ENCODE data around the gene DKC1. TPM values are rescaled to one million over a fixed set of nuclear protein-coding genes. Genes with fewer than 3 reads are reported as not detected.
A peak's percentile ranks its signal among the peaks of the same experiment; 100 is the strongest.

Gene DKC1
- 27.9 TPM for total RNA-seq

- intact Hi-C loops (cut with DNase I) = no loop called here
- ATAC-seq = peak; percentile 99
- DNase-seq (ENCODE audit: low spot score) = peak; percentile 96
Observed at GRCh38 chrX:154762537-154763296, at the start of gene DKC1. TSS of gene DKC1 (plus strand) at chrX:154762864. CDS start at chrX:154762966, 102 bp downstream.

GRCh38 chrX:154714925-154715324 is 47.7 kb upstream of the DKC1 start:
- no peak for DNase-seq (ENCODE audit: low spot score)

GRCh38 chrX:154715825-154716224 is 46.8 kb upstream of the DKC1 start:
- intact Hi-C loops (cut with DNase I) = no loop called here
- no peak for ATAC-seq
- no peak for DNase-seq (ENCODE audit: low spot score)

More at GRCh38 chrX:154714925-154715324, 47.7 kb upstream of the DKC1 start:
- ATAC-seq = peak; percentile 80
- intact Hi-C loops (cut with DNase I) = no loop called here

GRCh38 chrX:154717824-154718223 is 44.8 kb upstream of the DKC1 start:
- intact Hi-C loops (cut with DNase I) = no loop called here
- ATAC-seq (peak; percentile 40), DNase-seq (ENCODE audit: low spot score) (no peak)

- intact Hi-C loops (cut with DNase I) = no loop called here
- ATAC-seq (peak; percentile 36), DNase-seq (ENCODE audit: low spot score) (no peak)
Observed at GRCh38 chrX:154718616-154719015, 44.0 kb upstream of the DKC1 start.

GRCh38 chrX:154719132-154719675 is 43.5 kb upstream of the DKC1 start:
- intact Hi-C loops (cut with DNase I) = no loop called here
- ATAC-seq = no peak
- DNase-seq (ENCODE audit: low spot score) = no peak

GRCh38 chrX:154720067-154720466 is 42.6 kb upstream of the DKC1 start:
- DNase-seq (ENCODE audit: low spot score) = no peak
- no peak for ATAC-seq
- intact Hi-C loops (cut with DNase I) = no loop called here

- DNase-seq (ENCODE audit: low spot score) = no peak
- intact Hi-C loops (cut with DNase I) = no loop called here
- ATAC-seq = no peak
Observed at GRCh38 chrX:154721155-154721554, 41.5 kb upstream of the DKC1 start.

GRCh38 chrX:154724993-154725756 is 37.5 kb upstream of the DKC1 start:
- no peak for ATAC-seq
- DNase-seq (ENCODE audit: low spot score) = no peak
- intact Hi-C loops (cut with DNase I) = no loop called here

- intact Hi-C loops (cut with DNase I) = no loop called here
- no peak for DNase-seq (ENCODE audit: low spot score)
- no peak for ATAC-seq
Observed at GRCh38 chrX:154727418-154727817, 35.2 kb upstream of the DKC1 start.

- DNase-seq (ENCODE audit: low spot score) (peak; percentile 69), ATAC-seq (peak; percentile 75)
- intact Hi-C loops (cut with DNase I) = no loop called here
Observed at GRCh38 chrX:154727871-154728270, 34.8 kb upstream of the DKC1 start.

- no peak for ATAC-seq
- DNase-seq (ENCODE audit: low spot score) = no peak
- intact Hi-C loops (cut with DNase I) = no loop called here
Observed at GRCh38 chrX:154728431-154729190, 34.1 kb upstream of the DKC1 start.

GRCh38 chrX:154729439-154729838 is 33.2 kb upstream of the DKC1 start:
- intact Hi-C loops (cut with DNase I) = no loop called here
- DNase-seq (ENCODE audit: low spot score) (no peak), ATAC-seq (no peak)

GRCh38 chrX:154730253-154730891 is 32.3 kb upstream of the DKC1 start:
- peak; percentile 34 for ATAC-seq
- intact Hi-C loops (cut with DNase I) = no loop called here

GRCh38 chrX:154731184-154731583 is 31.5 kb upstream of the DKC1 start:
- intact Hi-C loops (cut with DNase I) = no loop called here
- ATAC-seq (no peak), DNase-seq (ENCODE audit: low spot score) (no peak)

More at GRCh38 chrX:154730253-154730891, 32.3 kb upstream of the DKC1 start:
- DNase-seq (ENCODE audit: low spot score) = peak; percentile 66

GRCh38 chrX:154731881-154732280 is 30.8 kb upstream of the DKC1 start:
- ATAC-seq (no peak), DNase-seq (ENCODE audit: low spot score) (no peak)
- intact Hi-C loops (cut with DNase I) = no loop called here

- intact Hi-C loops (cut with DNase I) = no loop called here
- ATAC-seq = no peak
- no peak for DNase-seq (ENCODE audit: low spot score)
Observed at GRCh38 chrX:154732421-154733065, 30.1 kb upstream of the DKC1 start.

- DNase-seq (ENCODE audit: low spot score) (no peak), ATAC-seq (no peak)
- intact Hi-C loops (cut with DNase I) = no loop called here
Observed at GRCh38 chrX:154733066-154733425, 29.6 kb upstream of the DKC1 start.
